Left ventricle myocardium superior (tissue), 1 donor: ENCODE results near the gene HYAL2. TPM values are rescaled to one million over a fixed set of nuclear protein-coding genes. Genes with fewer than 3 reads are reported as not detected.

Experiments used
- ATAC-seq: fragments of 200-7000 bp; cut with Tn5 transposase; one replicate; pipeline ENCODE4 v1.9.1; 2020; ENCODE audit warnings: mild to moderate bottlenecking, moderate library complexity
- DNase-seq: peaks from one replicate; pipeline ENCODE4 v3.0.0-alpha.2; 2020
- intact Hi-C: fragments of 100-400 bp; cut with micrococcal nuclease; formaldehyde crosslinking; loops from one replicate; pipeline ENCODE4 v1.11.0; 2022
- long read RNA-seq: library from polyadenylated mRNA; unstranded; transcript quantifications from one replicate; pipeline ENCODE4 v2.0.0, GENCODE V29; 2021
- total RNA-seq: library from RNA; stranded (reverse); fragmentation: NEBNext Ultra II Directional; extraction: Animal tissue kit (Norgen Biotek cat#: 25700); gene quantifications from one replicate; pipeline ENCODE4 v1.2.1, GENCODE V29; 2021
- donor health status: DM: no; HTN: yes; CAD: no; lungs with severe emphysema.

The HYAL2 gene
- 36.0 TPM for total RNA-seq
- long read RNA-seq, full-length matches to known transcripts, result 120 of 139 reads
- long read RNA-seq, partial matches to known transcripts, result 10 of 139 reads
- long read RNA-seq, other reads (novel, unspliced or antisense), result 9 of 139 reads

- intact Hi-C loops, result no loop called here
- ATAC-seq (peak; percentile 9), DNase-seq (peak; percentile 78)
These were observed at the start of gene HYAL2 for GRCh38 chr3:50322386-50323091. TSS of gene HYAL2 (minus strand) at chr3:50322745. CDS start at chr3:50320489, 2,256 bp downstream.

- ATAC-seq, result no peak
- intact Hi-C loops, result no loop called here
- DNase-seq, result no peak
These were observed 48.7 kb upstream of the HYAL2 start for GRCh38 chr3:50371133-50371685.

- no peak for ATAC-seq
- DNase-seq, result no peak
- intact Hi-C loops, result no loop called here
These were observed 48.0 kb upstream of the HYAL2 start for GRCh38 chr3:50370594-50370993.

- ATAC-seq (no peak), DNase-seq (no peak)
- intact Hi-C loops, result no loop called here
These were observed 46.6 kb upstream of the HYAL2 start for GRCh38 chr3:50369012-50369670.

- DNase-seq, result no peak
- ATAC-seq, result no peak
- intact Hi-C loops, result no loop called here
These were observed 43.3 kb upstream of the HYAL2 start for GRCh38 chr3:50365842-50366220.

- DNase-seq (peak; percentile 89), ATAC-seq (peak; percentile 88)
- intact Hi-C loops, result no loop called here
These were observed 42.7 kb upstream of the HYAL2 start for GRCh38 chr3:50365080-50365841.

GRCh38 chr3:50364573-50365079 is 42.1 kb upstream of the HYAL2 start:
- ATAC-seq (peak; percentile 43), DNase-seq (no peak)
- intact Hi-C loops, result no loop called here

- intact Hi-C loops, result no loop called here
- DNase-seq (no peak), ATAC-seq (no peak)
These were observed 37.2 kb upstream of the HYAL2 start for GRCh38 chr3:50359760-50360110.

GRCh38 chr3:50358911-50359759 is 36.6 kb upstream of the HYAL2 start, which contains the start of gene TMEM115:
TSS of gene TMEM115 (minus strand) at chr3:50359521. CDS start at chr3:50359063, 458 bp downstream.
- DNase-seq, result peak; percentile 96
- intact Hi-C loops, result no loop called here
- peak; percentile 95 for ATAC-seq

GRCh38 chr3:50358355-50358910 is 35.9 kb upstream of the HYAL2 start:
- intact Hi-C loops, result no loop called here
- ATAC-seq (no peak), DNase-seq (no peak)

GRCh38 chr3:50357481-50357880 is 34.9 kb upstream of the HYAL2 start:
- DNase-seq, result no peak
- intact Hi-C loops, result no loop called here
- ATAC-seq, result no peak

GRCh38 chr3:50356553-50356952 is 34.0 kb upstream of the HYAL2 start:
- ATAC-seq (peak; percentile 13), DNase-seq (peak; percentile 49)
- intact Hi-C loops, result no loop called here

- intact Hi-C loops, result no loop called here
- ATAC-seq (no peak), DNase-seq (no peak)
These were observed 33.4 kb upstream of the HYAL2 start for GRCh38 chr3:50355829-50356552.

- DNase-seq (no peak), ATAC-seq (no peak)
- intact Hi-C loops, result no loop called here
These were observed 32.3 kb upstream of the HYAL2 start for GRCh38 chr3:50354850-50355249.

GRCh38 chr3:50354186-50354764 is 31.7 kb upstream of the HYAL2 start:
- DNase-seq, result no peak
- ATAC-seq, result no peak
- intact Hi-C loops, result no loop called here

- DNase-seq (no peak), ATAC-seq (no peak)
- intact Hi-C loops, result no loop called here
These were observed 30.9 kb upstream of the HYAL2 start for GRCh38 chr3:50353245-50354004.

- DNase-seq (no peak), ATAC-seq (no peak)
- intact Hi-C loops, result no loop called here
These were observed 30.2 kb upstream of the HYAL2 start for GRCh38 chr3:50352781-50353180.
